Activated CD4-positive, alpha-beta T cell treated with anti-CD3 and anti-CD28 coated beads for 24 hours (primary cell): ENCODE measurements around the gene ARHGAP21.
"Not testable (repeated sequence)": the region's sequence is repeated elsewhere in the genome, so short reads cannot be mapped to it uniquely, and the experiment has no call there.

Source experiments
- DNase-seq, 2 donors: peaks; one replicate each; pipeline ENCODE4 v3.0.0-alpha.2; 2020; ENCODE audit warnings: low read depth in 2 of 2

ARHGAP21 gene

GRCh38 chr10:24683554-24683953, 40.1 kb downstream of the ARHGAP21 start:
- DNase-seq, result no peak

GRCh38 chr10:24681572-24682088, 42.1 kb downstream of the ARHGAP21 start:
- no peak for DNase-seq

GRCh38 chr10:24680647-24681524, 42.8 kb downstream of the ARHGAP21 start:
- no peak for DNase-seq

GRCh38 chr10:24678757-24679156, 44.9 kb downstream of the ARHGAP21 start:
- DNase-seq, result no peak

DNA sequence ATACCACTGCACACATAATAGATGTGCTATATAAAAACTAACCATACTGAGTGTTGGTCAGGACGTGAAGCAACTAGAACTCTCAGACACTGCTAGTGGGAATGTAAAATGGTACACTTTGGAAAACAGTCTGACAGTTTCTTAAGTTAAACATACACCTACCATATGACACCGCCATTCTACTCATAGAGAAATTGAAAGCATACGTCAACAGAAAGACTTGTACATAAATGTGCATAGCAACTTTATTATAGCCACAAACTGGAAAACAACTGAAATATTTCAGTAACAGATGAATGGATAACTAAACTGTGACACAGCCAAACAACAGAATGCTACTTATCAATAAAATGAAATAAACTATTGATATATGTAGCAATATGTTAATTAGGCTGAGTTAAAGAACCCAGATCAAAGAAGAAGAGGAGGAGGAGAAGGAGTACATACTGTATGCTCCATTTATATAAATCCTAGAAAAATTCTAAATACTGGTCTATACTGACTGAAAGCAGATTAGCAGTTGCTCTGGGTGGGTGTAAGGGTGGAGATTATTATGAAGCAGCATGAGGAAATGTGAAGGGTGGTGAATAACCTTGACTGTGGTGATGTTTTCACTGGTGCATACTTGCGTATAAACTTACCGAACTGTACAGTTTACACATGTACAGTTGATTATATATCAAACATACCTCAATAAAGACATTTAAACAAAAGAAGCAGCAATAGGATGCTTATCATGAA, 48.6 kb downstream of the ARHGAP21 start:
- DNase-seq, result no peak

DNA sequence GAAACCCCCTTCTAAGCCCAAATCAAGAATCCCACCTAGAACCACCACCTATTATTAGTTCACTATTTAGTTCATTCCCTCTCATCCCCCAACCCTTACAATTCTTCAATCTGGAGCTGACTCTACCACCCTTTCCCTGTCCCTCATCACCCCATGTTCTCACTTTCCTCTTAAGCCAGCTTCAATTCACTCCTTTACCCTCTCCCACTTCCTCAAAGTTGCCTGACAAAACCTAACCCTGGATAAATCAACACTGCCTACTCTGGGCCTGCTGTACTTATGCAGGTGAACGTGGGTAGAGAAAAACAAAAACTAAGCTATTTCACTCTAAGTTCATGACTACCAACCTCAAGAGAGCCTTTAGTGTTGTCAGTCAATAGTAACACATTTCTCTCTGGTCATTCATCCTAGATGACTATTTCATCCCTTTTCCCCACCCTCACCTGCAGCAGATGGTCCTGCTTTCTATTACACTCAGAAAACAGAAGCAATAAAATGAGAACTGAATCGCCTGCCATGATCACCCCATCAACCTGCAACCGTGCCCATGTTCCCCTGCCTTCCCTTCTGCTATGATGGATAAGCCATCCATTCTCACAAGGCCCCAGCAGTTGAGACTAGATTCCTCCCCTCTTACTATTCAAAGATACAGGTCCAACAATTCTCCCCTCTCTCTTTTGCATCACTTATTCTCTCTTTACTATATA, 52.6 kb downstream of the ARHGAP21 start:
- no peak for DNase-seq

DNA sequence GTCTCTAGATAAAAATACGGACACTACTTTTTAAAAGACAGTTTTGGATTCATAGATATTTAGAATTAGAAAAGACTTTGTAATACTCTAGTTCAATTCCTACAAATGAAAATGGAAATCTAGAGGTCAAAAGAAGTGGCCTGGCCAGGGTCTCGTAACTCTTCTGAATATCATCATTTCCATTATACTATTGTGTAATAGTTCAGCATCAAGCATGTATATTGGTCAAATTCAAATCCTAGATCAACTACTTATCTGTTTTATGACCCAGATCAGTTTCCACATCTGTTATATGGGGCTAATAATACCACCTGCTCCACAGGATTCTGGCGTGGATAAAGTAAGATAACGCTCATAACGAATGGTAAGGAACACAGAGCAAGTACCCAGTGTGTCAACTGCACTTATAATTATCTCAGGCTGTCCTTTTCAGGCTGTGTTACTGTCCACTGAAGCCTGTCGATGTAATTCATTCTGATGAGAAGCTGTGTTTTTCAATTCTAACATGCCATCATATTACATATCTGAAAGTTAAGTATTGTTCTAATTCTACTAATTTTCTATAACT, 54.3 kb downstream of the ARHGAP21 start:
- DNase-seq, result no peak

- no peak for DNase-seq
These were observed 55.4 kb downstream of the ARHGAP21 start for GRCh38 chr10:24668247-24668646.

DNA sequence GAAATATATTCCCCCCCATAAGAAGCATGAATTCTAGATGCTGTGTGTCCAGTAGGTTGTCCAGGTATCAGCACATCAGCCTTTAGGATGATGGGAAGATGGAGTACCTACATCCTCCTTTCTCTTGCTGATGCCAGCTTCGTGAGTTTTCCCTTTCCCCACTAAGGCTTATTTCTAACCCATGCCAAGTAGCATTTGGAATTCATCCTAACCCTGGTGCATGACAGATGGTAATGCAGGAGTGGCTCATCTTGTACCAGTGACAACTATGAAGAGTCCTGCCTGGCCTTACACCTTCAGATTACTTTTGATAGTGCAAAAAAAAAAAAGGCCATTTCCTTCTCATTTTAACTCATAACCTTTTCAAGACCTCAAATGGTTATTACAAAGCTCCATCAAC, 58.7 kb downstream of the ARHGAP21 start:
- no peak for DNase-seq

DNA sequence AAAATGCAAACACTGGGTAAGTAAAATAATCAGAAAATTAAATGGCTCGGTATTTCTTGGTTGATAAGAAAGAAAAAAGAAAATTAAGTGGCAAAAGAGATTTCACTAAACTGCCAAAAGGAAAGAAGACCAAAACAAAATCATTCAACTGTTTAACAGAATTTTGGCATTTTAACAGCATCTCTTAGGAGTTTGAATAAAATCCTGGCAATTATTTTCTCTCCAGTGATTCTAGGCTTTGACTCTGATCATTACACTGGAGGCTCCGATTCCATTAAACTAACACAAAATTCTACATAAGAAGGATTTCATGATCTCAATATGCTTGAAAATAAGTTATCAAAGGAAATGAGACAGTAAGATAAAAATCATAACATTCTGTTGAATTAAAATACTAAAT, 62.3 kb downstream of the ARHGAP21 start:
- no peak for DNase-seq

GRCh38 chr10:24658319-24658718, 65.4 kb downstream of the ARHGAP21 start:
- not testable (repeated sequence) for DNase-seq

DNA sequence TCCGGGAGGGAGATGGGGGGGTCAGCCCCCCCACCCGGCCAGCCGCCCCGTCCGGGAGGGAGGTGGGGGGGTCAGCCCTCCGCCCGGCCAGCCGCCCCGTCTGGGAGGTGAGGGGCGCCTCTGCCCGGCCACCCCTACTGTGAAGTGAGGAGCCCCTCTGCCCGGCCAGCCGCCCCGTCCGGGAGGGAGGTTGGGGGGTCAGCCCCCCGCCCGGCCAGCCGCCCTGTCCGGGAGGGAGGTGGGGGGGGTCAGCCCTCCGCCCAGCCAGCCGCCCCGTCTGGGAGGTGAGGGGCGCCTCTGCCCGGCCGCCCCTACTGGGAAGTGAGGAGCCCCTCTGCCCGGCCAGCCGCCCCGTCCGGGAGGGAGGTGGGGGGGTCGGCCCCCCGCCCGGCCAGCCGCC, 67.4 kb downstream of the ARHGAP21 start:
- DNase-seq, result not testable (repeated sequence)

GRCh38 chr10:24652381-24652957, 71.2 kb downstream of the ARHGAP21 start:
- DNase-seq, result no peak

DNA sequence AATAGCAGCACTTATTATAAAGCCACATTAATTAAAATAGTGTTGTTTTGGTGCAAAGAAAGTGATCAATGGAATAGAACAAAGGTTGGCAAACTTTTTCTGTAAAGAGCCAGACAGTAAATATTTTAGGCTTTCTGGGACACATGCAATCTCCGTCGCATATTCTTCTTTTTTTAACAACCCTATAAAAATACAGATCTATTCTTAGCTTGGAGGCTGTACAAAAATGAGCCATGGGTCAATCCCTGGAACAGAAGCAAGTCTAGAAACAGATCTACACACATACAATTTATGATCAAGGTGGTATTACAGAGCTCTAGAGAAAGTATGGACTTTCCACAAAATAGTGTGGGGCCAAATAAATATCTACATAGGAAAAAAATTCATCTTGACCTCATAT, 71.8 kb downstream of the ARHGAP21 start:
- no peak for DNase-seq

- no peak for DNase-seq
These were observed 72.9 kb downstream of the ARHGAP21 start for GRCh38 chr10:24650669-24651391.

- no peak for DNase-seq
These were observed 77.9 kb downstream of the ARHGAP21 start for GRCh38 chr10:24645784-24646183.

GRCh38 chr10:24645022-24645421, 78.7 kb downstream of the ARHGAP21 start:
- DNase-seq, result no peak

- no peak for DNase-seq
These were observed 79.9 kb downstream of the ARHGAP21 start for GRCh38 chr10:24643679-24644209.

- DNase-seq, result no peak
These were observed 80.6 kb downstream of the ARHGAP21 start for GRCh38 chr10:24642921-24643678.

GRCh38 chr10:24639124-24639523, 84.6 kb downstream of the ARHGAP21 start:
- DNase-seq, result no peak
